SU-DHL-6 (cell line): ENCODE measurements around the gene ALK.

Source experiments
- H2AFZ ChIP-seq: fragments of 200-600 bp; sonication (generic); 2 replicates; pipeline ENCODE4 v1.6.1; 2014; ENCODE audit warnings: low read depth, mild to moderate bottlenecking, moderate library complexity, mixed read lengths, antibody characterized with exemption, low read length; ENCODE audit not compliant: severe bottlenecking
- H3F3A ChIP-seq: fragments of 200-600 bp; shearing (Covaris generic); 2 replicates; pipeline ENCODE4 v1.6.0; 2016; ENCODE audit warnings: antibody characterized with exemption, mild to moderate bottlenecking; ENCODE audit not compliant: insufficient read depth
- H3K27ac ChIP-seq: fragments of 200-600 bp; sonication (generic); 2 replicates; pipeline ENCODE4 v1.5.1; 2016; ENCODE audit warnings: low read depth, mild to moderate bottlenecking, low read length, moderate library complexity, mixed read lengths
- H3K27me3 ChIP-seq: fragments of 200-600 bp; sonication (generic), shearing (Covaris generic); 2 replicates; pipeline ENCODE4 v1.6.0; 2014; ENCODE audit warnings: mild to moderate bottlenecking, low read length
- H3K36me3 ChIP-seq: fragments of 200-600 bp; sonication (generic); 2 replicates; pipeline ENCODE4 v1.6.1; 2014; ENCODE audit warnings: mild to moderate bottlenecking, low read length, mixed read lengths
- H3K4me2 ChIP-seq: fragments of 300-600, 200-600 bp; shearing (Covaris generic), sonication (generic); 2 replicates; pipeline ENCODE4 v1.6.0; 2014; ENCODE audit warnings: low read length, low read depth, mild to moderate bottlenecking; ENCODE audit not compliant: poor library complexity, severe bottlenecking
- H3K4me3 ChIP-seq: fragments of 200-600 bp; sonication (generic); 2 replicates; pipeline ENCODE4 v1.5.1; 2014; ENCODE audit warnings: antibody characterized with exemption, low read length, mild to moderate bottlenecking, mixed read lengths; ENCODE audit not compliant: insufficient read depth, poor library complexity, severe bottlenecking
- H3K79me2 ChIP-seq: fragments of 200-600 bp; sonication (generic); 2 replicates; pipeline ENCODE4 v1.6.1; 2014; ENCODE audit warnings: mild to moderate bottlenecking, low read length, moderate library complexity; ENCODE audit not compliant: insufficient read depth
- H3K9ac ChIP-seq: fragments of 200-600 bp; sonication (generic); 2 replicates; pipeline ENCODE4 v1.7.0; 2014; ENCODE audit warnings: mild to moderate bottlenecking, low read length
- H3K9me2 ChIP-seq: fragments of 200-600 bp; sonication (generic); replicated peaks from 2 replicates; pipeline ENCODE4 v1.6.1; 2014; ENCODE audit warnings: low read length; ENCODE audit not compliant: insufficient read depth
- H3K9me3 ChIP-seq: fragments of 200-600 bp; sonication (generic); 2 replicates; pipeline ENCODE4 v1.6.1; 2014; ENCODE audit warnings: low read length, mixed read lengths; ENCODE audit not compliant: insufficient read depth
- H4K20me1 ChIP-seq: fragments of 200-600 bp; sonication (generic); 2 replicates; pipeline ENCODE4 v1.6.1; 2014; ENCODE audit warnings: low read depth, mild to moderate bottlenecking, antibody characterized with exemption, low read length, moderate library complexity, mixed read lengths
- EZH2phosphoT487 ChIP-seq: fragments of 200-600 bp; sonication (generic), shearing (Covaris generic); conservative IDR thresholded peaks from 2 replicates; pipeline ENCODE4 v1.6.1; 2018; ENCODE audit warnings: mild to moderate bottlenecking, antibody characterized with exemption, low read length, moderate library complexity, mixed read lengths
- TF ChIP-seq, protein P1 (sequence below): fragments of 200-600 bp; sonication (generic); IDR thresholded peaks from one replicate; pipeline ENCODE4 v1.5.1; 2017; ENCODE audit warnings: antibody characterized with exemption, mild to moderate bottlenecking, low read length, moderate library complexity; ENCODE audit not compliant: insufficient read depth, poor library complexity, severe bottlenecking

Gene ALK

DNA sequence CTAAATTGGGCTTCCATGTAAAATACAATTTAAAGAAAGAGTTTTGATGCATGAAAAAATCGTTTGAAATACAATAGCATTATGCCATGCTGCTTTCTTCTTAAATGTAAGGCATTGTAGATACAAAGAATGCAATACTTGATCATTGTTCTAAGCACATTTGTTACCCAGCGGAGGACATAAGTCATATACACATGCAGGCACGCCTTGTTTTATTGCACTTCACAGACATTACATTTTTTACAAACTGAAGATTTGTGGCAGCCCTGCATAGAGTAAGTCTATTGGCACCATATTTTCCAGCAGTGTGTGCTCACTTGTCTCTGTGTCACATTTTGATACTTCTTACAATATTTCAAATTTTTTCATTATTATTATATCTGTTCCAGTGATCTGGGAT lies 461.2 kb downstream of the ALK start:
- TF ChIP-seq, protein P1, sequence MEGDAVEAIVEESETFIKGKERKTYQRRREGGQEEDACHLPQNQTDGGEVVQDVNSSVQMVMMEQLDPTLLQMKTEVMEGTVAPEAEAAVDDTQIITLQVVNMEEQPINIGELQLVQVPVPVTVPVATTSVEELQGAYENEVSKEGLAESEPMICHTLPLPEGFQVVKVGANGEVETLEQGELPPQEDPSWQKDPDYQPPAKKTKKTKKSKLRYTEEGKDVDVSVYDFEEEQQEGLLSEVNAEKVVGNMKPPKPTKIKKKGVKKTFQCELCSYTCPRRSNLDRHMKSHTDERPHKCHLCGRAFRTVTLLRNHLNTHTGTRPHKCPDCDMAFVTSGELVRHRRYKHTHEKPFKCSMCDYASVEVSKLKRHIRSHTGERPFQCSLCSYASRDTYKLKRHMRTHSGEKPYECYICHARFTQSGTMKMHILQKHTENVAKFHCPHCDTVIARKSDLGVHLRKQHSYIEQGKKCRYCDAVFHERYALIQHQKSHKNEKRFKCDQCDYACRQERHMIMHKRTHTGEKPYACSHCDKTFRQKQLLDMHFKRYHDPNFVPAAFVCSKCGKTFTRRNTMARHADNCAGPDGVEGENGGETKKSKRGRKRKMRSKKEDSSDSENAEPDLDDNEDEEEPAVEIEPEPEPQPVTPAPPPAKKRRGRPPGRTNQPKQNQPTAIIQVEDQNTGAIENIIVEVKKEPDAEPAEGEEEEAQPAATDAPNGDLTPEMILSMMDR = no peak
- no peak for TF ChIP-seq EZH2phosphoT487
- Histone ChIP-seq H3K36me3 (no peaks in the 10 kb centered on the region), H3K9me2 (no peaks in the 10 kb centered on the region), H3K4me3 (no peak overlapping the region), H3K9ac (no peak overlapping the region), H3K27ac (no peak overlapping the region), H3K4me2 (no peak overlapping the region), H3K27me3 (no peaks in the 10 kb centered on the region), H3K79me2 (no peaks in the 10 kb centered on the region), H3K9me3 (no peaks in the 10 kb centered on the region), H3F3A (no peaks in the 10 kb centered on the region), H4K20me1 (no peaks in the 10 kb centered on the region), H2AFZ (no peak overlapping the region)

DNA sequence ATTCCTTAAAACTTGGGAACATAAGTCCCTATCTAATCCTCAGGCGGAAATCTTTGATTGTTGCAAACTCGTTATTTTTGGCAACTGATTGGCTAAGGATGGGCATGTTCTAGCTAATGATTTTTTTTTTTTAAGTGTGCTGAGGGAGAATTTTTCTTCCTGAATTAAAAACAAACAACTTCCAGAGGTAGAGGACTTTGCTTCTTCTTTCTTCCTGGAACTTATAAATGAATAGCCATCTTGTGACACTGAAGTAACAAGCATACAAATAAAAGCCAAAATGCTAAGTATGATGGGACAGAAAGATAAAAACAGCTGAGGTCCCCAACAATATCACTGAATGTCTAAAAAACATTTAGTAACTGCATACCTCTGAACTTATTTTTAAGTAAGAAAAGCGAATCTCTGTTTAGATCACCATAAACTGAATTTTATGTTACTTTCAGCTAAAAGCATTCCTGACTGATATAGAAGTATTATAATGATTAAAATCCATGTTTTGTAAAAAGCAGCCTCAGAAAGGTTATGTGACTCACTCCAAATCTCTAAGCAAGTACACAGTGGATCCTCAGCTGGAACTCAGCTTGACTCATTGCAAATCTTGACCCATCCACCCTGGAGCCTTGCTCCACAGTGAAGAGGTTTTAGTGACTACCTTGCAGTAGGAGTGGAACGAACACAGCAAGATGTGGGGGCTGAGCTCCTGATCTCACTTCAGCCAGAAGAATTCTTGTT lies 461.8 kb downstream of the ALK start:
- Histone ChIP-seq H4K20me1 (no peaks in the 10 kb centered on the region), H3K9me2 (no peaks in the 10 kb centered on the region), H3K4me3 (no peak overlapping the region), H3K79me2 (no peaks in the 10 kb centered on the region), H3K4me2 (no peak overlapping the region), H3K36me3 (no peaks in the 10 kb centered on the region), H3F3A (no peaks in the 10 kb centered on the region), H3K27ac (no peak overlapping the region), H3K9me3 (no peaks in the 10 kb centered on the region), H3K27me3 (no peaks in the 10 kb centered on the region), H2AFZ (no peak overlapping the region), H3K9ac (no peak overlapping the region)
- no peak for TF ChIP-seq EZH2phosphoT487
- TF ChIP-seq, protein P1 = no peak

DNA sequence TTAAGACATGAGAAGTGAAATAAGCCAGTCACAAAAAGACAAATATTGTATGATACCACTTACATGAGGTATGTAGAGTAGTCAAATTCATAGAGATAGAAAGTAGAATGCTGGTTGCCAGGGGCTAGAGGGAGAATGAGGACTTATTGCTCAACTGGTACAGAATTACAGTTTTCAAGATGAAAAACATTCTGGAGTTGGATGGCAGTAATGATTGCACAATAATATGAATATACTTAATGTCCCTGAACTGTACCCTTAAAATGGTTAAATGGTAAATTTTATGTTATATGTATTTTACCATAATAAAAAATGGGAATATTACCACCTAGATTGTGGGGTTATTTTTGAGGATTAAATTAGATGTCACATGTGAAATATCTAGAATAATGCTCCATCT lies 465.0 kb downstream of the ALK start:
- Histone ChIP-seq H3K4me2 (no peak overlapping the region), H3K79me2 (no peaks in the 10 kb centered on the region), H3K9me3 (no peaks in the 10 kb centered on the region), H3K9me2 (no peaks in the 10 kb centered on the region), H3K36me3 (no peaks in the 10 kb centered on the region), H3F3A (no peaks in the 10 kb centered on the region), H3K27ac (no peak overlapping the region), H3K9ac (no peak overlapping the region), H3K27me3 (no peaks in the 10 kb centered on the region), H2AFZ (no peak overlapping the region), H4K20me1 (no peaks in the 10 kb centered on the region), H3K4me3 (no peak overlapping the region)
- TF ChIP-seq, protein P1 = no peak
- no peak for TF ChIP-seq EZH2phosphoT487
